HepG2 (cell line): Measurements from ENCODE around the gene CASKIN1. TPM values are rescaled to one million over a fixed set of nuclear protein-coding genes. Genes with fewer than 3 reads are reported as not detected.
A peak's percentile ranks its signal among the peaks of the same experiment; 100 is the strongest.

ENCODE experiments used
- AGO2 ChIP-seq: fragments of 200-400 bp; formaldehyde crosslinking; optimal IDR thresholded peaks from 2 replicates; pipeline ENCODE3; 2017; ENCODE audit warnings: mild to moderate bottlenecking, low read depth, low read length, moderate library complexity
- BRCA1 ChIP-seq: sonication (generic); formaldehyde crosslinking; IDR thresholded peaks from 2 replicates; pipeline ENCODE4 v1.4.0; 2020; ENCODE audit warnings: missing genetic modification reagents
- DMAP1 ChIP-seq: IDR thresholded peaks from 2 replicates; pipeline ENCODE4 v1.6.1; 2016
- FOXA1 ChIP-seq, 2 experiments: fragments of 450-650 bp in 1 of 2; sonication (generic) in 1 of 2; formaldehyde crosslinking in 1 of 2; IDR thresholded peaks; 2 replicates each; pipeline versions ENCODE4 v1.4.0 to v1.6.1; 2016 to 2020; ENCODE audit warnings: missing genetic modification reagents in 1 of 2
- FUBP1 ChIP-seq: sonication (generic); formaldehyde crosslinking; IDR thresholded peaks from 2 replicates; pipeline ENCODE4 v1.5.1; 2020; ENCODE audit warnings: missing genetic modification reagents, mild to moderate bottlenecking, borderline replicate concordance
- ISX ChIP-seq: sonication (generic); formaldehyde crosslinking; conservative IDR thresholded peaks from 2 replicates; pipeline ENCODE4 v1.5.0; 2020; ENCODE audit warnings: missing genetic modification reagents
- POLR2AphosphoS5 ChIP-seq: IDR thresholded peaks from 2 replicates; pipeline ENCODE4 v1.6.1; 2012; ENCODE audit warnings: low read depth, low read length
- SATB2 ChIP-seq: sonication (generic); formaldehyde crosslinking; IDR thresholded peaks from 2 replicates; pipeline ENCODE4 v1.5.0; 2020; ENCODE audit warnings: missing genetic modification reagents
- SMAD3 ChIP-seq: sonication (generic); formaldehyde crosslinking; IDR thresholded peaks from 2 replicates; pipeline ENCODE4 v1.4.0; 2020; ENCODE audit warnings: missing genetic modification reagents
- STAT5B ChIP-seq: sonication (generic); formaldehyde crosslinking; IDR thresholded peaks from 2 replicates; pipeline ENCODE4 v1.4.0; 2020; ENCODE audit warnings: missing genetic modification reagents
- STAT6 ChIP-seq: sonication (generic); formaldehyde crosslinking; IDR thresholded peaks from 2 replicates; pipeline ENCODE4 v1.4.0; 2020; ENCODE audit warnings: missing genetic modification reagents, mild to moderate bottlenecking, borderline replicate concordance
- ZBTB42 ChIP-seq: sonication (generic); formaldehyde crosslinking; IDR thresholded peaks from 2 replicates; pipeline ENCODE4 v1.5.0; 2020; ENCODE audit warnings: mild to moderate bottlenecking, missing genetic modification reagents
- ZFP62 ChIP-seq: sonication (generic); formaldehyde crosslinking; IDR thresholded peaks from 2 replicates; pipeline ENCODE4 v1.4.0; 2020; ENCODE audit warnings: missing genetic modification reagents
- ZNF143 ChIP-seq: sonication (generic); formaldehyde crosslinking; IDR thresholded peaks from 2 replicates; pipeline ENCODE4 v1.4.0; 2020; ENCODE audit warnings: missing genetic modification reagents
- ZNF205 ChIP-seq: IDR thresholded peaks from 2 replicates; pipeline ENCODE4 v1.6.1; 2018; ENCODE audit warnings: missing biosample characterization, missing genetic modification reagents
- ZNF207 ChIP-seq: fragments of 450-650 bp; IDR thresholded peaks from 2 replicates; pipeline ENCODE4 v1.6.1; 2016; ENCODE audit warnings: antibody characterized with exemption, borderline replicate concordance
- ZNF232 ChIP-seq: sonication (generic); formaldehyde crosslinking; IDR thresholded peaks from 2 replicates; pipeline ENCODE4 v1.4.0; 2020; ENCODE audit warnings: missing genetic modification reagents, borderline replicate concordance
- ZNF263 ChIP-seq: sonication (generic); formaldehyde crosslinking; IDR thresholded peaks from 2 replicates; pipeline ENCODE4 v1.4.0; 2020; ENCODE audit warnings: missing genetic modification reagents
- ZNF569 ChIP-seq: sonication (generic); formaldehyde crosslinking; IDR thresholded peaks from 2 replicates; pipeline ENCODE4 v1.5.0; 2020; ENCODE audit warnings: mild to moderate bottlenecking, missing genetic modification reagents, moderate library complexity, borderline replicate concordance
- ZNF691 ChIP-seq: sonication (generic); formaldehyde crosslinking; IDR thresholded peaks from 2 replicates; pipeline ENCODE4 v1.4.0; 2020; ENCODE audit warnings: missing genetic modification reagents, low read depth, mild to moderate bottlenecking, borderline replicate concordance
- ZNF713 ChIP-seq: sonication (generic); formaldehyde crosslinking; IDR thresholded peaks from 2 replicates; pipeline ENCODE4 v1.4.0; 2020; ENCODE audit warnings: mild to moderate bottlenecking, missing genetic modification reagents
- ZNF770 ChIP-seq: sonication (generic); formaldehyde crosslinking; IDR thresholded peaks from 2 replicates; pipeline ENCODE4 v1.5.0; 2020; ENCODE audit warnings: mild to moderate bottlenecking, missing genetic modification reagents
- ZNF775 ChIP-seq: sonication (generic); formaldehyde crosslinking; IDR thresholded peaks from 2 replicates; pipeline ENCODE4 v1.4.0; 2020; ENCODE audit warnings: missing genetic modification reagents, mild to moderate bottlenecking, moderate library complexity, borderline replicate concordance
- polyA plus RNA-seq, 8 experiments: library from polyadenylated mRNA; depleted of rRNA in 3 of 8; stranded (reverse) in 7 of 8; unstranded in 1 of 8; fragments of >200 nt; fragmentation: Illumina TruSeq in 4 of 8; extraction: Trizol in 4 of 8; gene quantifications; 2 replicates each; pipeline versions ENCODE4 v1.2.1 to v1.2.3, GENCODE V29; 2011 to 2016; ENCODE audit warnings: low read depth in 4 of 8, missing spikeins in 1 of 8, mixed read lengths in 1 of 8; ENCODE audit not compliant: insufficient read depth in 1 of 8
- total RNA-seq, 5 experiments: library from RNA; depleted of rRNA; stranded (reverse); fragments of >200 nt; fragmentation: Illumina TruSeq; extraction: Trizol; gene quantifications; 2 replicates each; pipeline ENCODE4 v1.2.3, GENCODE V29; 2016; ENCODE audit warnings: low read depth in 1 of 5

CASKIN1 gene
- total and polyA plus RNA-seq, 2 of the 13 experiments (the other 11 are each of a cell fraction or from before 2014, with no cell fraction given), result 1.2 to 2.2 TPM

GRCh38 chr16:2205104-2205966 lies 8.9 kb upstream of the CASKIN1 start, which contains the start of gene MLST8 (continued):
- TF ChIP-seq ZBTB42 (CRISPR knock-in tag), result no peak
- TF ChIP-seq ZNF263, result no peak
- no peak for TF ChIP-seq ZNF775
- TF ChIP-seq STAT6, result no peak
- TF ChIP-seq DMAP1, result peak; percentile 76
- TF ChIP-seq SMAD3 (CRISPR knock-in tag), result no peak
- TF ChIP-seq ZNF691 (CRISPR knock-in tag), result peak; percentile 74; the same call in 1 of the 2 replicates
- TF ChIP-seq FUBP1, result peak; percentile 52; the same call in 1 of the 2 replicates
- TF ChIP-seq ZNF143, result peak; percentile 49
- TF ChIP-seq SATB2, result 0 out of 2 replicates have a peak, but pooled peaks have one; percentile 53
- no peak for TF ChIP-seq ZNF207
- TF ChIP-seq ZNF569 (CRISPR knock-in tag), result no peak
- TF ChIP-seq ZNF205 (CRISPR knock-in tag), result peak; percentile 76; the same call in 1 of the 2 replicates
- no peak for TF ChIP-seq STAT5B (CRISPR knock-in tag)
- 0 out of 2 replicates have a peak, but pooled peaks have one; percentile 59 for TF ChIP-seq ZNF232
- TF ChIP-seq ZNF770 (CRISPR knock-in tag), result peak; percentile 64; the same call in 1 of the 2 replicates
- TF ChIP-seq POLR2AphosphoS5, result peak; percentile 72
- peak; percentile 54; the same call in 1 of the 2 replicates for TF ChIP-seq BRCA1 (CRISPR knock-in tag)
- TF ChIP-seq ISX (CRISPR knock-in tag), result no peak
- TF ChIP-seq ZNF713, result no peak
- TF ChIP-seq AGO2, result no peak
- no peak for TF ChIP-seq ZFP62
- TF ChIP-seq FOXA1 (IDR thresholded peaks at IDR 0.05), result no peak
- TF ChIP-seq FOXA1 (CRISPR knock-in tag; IDR thresholded peaks at IDR 0.05), result no peak; the same call in 1 of the 2 replicates
